ENCODE results near the gene FAR1.
"Not testable (repeated sequence)": the region's sequence is repeated elsewhere in the genome, so short reads cannot be mapped to it uniquely, and the experiment has no call there.

Gene FAR1

GRCh38 chr11:13668102-13668956 is at the start of gene FAR1:
TSS of gene FAR1 (plus strand) at chr11:13668668. CDS start at chr11:13694766, 26,098 bp downstream.
- peak; percentile 94 for DNase-seq (ENCODE audit: low read depth)

DNA sequence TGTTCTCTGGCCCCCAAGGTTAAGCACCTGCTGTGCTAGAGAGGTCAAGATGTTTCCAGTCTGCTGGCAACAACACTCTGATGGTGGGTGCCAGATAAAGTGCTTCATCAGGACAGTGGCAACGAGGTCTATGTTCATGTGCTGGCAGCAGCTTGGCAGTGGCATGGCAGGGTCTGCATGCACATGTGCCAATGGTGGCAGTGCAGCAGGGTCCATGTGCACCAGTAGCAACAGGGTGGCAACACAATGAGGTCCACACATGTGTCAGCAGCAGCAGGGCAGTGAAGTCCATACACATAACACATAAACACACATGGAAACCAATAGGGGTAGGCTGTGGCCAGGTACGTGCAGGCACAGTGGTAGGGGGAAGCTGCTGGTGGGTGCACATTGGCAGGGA is 48.4 kb upstream of the FAR1 start:
- DNase-seq (ENCODE audit: low read depth) = no peak

DNA sequence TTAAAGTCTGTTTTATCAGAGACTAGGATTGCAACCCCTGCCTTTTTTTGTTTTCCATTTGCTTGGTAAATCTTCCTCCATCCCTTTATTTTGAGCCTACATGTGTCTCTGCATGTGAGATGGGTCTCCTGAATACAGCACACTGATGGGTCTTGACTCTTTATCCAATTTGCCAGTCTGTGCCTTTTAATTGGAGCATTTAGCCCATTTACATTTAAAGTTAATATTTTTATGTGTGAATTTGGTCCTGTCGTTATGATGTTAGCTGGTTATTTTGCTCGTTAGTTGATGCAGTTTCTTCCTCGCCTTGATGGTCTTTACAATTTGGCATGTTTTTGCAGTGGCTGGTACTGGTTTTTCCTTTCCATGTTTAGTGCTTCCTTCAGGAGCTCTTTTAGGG is 41.6 kb upstream of the FAR1 start:
- DNase-seq (ENCODE audit: low read depth) = not testable (repeated sequence)

- DNase-seq (ENCODE audit: low read depth) = not testable (repeated sequence)
Observed at GRCh38 chr11:13628634-13629033, 39.8 kb upstream of the FAR1 start.

- DNase-seq (ENCODE audit: low read depth) = no peak
Observed at GRCh38 chr11:13629779-13630178, 38.7 kb upstream of the FAR1 start.

GRCh38 chr11:13635290-13635689 is 33.2 kb upstream of the FAR1 start:
- no peak for DNase-seq (ENCODE audit: low read depth)

DNA sequence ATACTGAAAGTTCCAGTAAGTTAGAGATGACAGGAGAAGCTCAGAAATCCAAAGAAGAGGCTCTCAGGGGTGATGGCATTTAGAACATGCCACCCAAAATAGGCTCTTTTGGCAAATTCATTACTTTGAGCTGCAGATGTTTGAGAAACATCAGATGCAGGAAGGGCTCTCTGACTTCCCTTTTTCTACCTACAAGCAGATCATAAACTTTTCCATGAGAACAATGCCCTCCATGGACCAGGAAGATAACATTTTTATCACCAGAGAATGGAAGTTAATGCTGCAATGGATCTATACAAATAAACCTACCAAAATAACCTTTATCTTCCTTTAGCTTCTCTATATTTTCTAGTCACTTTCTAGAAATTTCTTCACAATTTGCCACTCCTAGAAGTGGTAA is 32.7 kb upstream of the FAR1 start:
- no peak for DNase-seq (ENCODE audit: low read depth)

- no peak for DNase-seq (ENCODE audit: low read depth)
Observed at GRCh38 chr11:13637125-13638069, 31.1 kb upstream of the FAR1 start.

GRCh38 chr11:13638422-13638821 is 30.0 kb upstream of the FAR1 start:
- DNase-seq (ENCODE audit: low read depth) = no peak

- no peak for DNase-seq (ENCODE audit: low read depth)
Observed at GRCh38 chr11:13644997-13645687, 23.3 kb upstream of the FAR1 start.

DNA sequence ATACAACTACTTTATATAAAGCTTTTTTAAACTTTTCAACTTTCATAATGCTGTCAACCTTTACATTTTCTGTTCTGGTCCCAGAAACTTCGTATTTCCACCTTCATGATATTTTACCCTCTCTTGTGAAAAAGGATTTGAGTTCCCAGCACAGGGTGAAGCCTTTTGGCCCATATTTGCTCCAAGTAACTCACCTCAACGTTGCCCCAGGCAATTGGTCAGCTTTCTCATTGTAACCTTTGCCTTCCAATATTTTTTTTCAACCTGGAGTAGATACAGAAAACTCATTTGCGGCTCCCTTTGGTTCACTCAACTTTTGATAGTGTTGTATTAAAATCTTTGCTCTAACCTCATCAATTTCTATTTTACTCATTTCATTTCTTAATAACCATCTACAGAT is 21.1 kb upstream of the FAR1 start:
- DNase-seq (ENCODE audit: low read depth) = no peak

DNA sequence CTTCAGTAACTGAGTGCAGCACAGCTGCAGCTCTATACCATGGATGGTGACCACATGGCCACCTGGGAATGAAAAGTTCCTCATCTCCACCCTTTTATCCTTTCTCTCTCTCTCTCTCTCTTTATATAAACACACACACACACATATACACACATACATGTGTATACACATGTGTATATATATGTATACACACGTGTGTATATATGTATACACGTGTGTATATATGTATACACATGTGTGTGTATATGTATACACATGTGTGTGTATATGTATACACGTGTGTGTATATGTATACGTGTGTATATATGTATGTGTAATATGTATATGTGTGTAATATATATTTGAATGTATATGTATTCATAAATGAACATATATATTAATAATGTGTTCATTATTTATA is 18.8 kb upstream of the FAR1 start:
- no peak for DNase-seq (ENCODE audit: low read depth)

DNA sequence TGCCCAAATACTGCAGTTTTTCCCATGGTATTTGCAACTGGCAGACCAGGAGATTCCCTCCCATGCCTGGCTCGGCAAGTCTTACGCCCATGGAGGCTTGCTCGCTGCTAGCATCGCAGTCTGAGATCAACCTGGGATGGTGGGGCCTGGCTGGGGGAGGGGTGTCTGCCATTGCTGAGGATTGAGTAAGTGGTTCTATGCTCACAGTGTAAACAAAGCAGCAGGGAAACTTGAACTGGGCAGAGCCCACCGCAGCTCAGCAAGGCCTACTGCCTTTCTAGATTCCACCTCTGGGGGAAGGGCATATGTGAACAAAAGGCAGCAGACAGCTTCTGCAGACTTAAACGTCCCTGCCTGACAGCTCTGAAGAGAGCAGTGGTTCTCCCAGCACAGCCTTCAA is 17.0 kb upstream of the FAR1 start:
- not testable (repeated sequence) for DNase-seq (ENCODE audit: low read depth)

GRCh38 chr11:13661074-13661623 is 7.3 kb upstream of the FAR1 start:
- no peak for DNase-seq (ENCODE audit: low read depth)

GRCh38 chr11:13663631-13664071 is 4.8 kb upstream of the FAR1 start:
- no peak for DNase-seq (ENCODE audit: low read depth)

DNA sequence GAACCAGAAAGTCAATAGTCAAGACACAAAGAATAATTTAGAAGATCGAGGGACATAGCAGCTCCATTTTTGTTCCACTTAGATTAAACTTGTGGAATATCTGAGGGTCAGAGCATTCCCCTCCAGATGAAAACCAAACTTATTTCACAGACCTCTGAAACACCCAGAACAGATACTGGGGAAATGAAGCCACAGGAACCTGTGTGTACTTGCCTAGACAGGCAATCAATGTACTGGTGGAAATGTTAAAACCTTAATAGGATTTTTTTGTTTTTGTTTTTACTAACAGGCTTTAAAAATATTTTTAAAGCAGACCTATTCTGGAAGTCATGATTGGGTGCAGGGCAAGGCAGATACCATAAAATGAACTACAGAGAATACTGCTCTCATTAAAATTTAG is 4.1 kb upstream of the FAR1 start:
- DNase-seq (ENCODE audit: low read depth) = no peak

GRCh38 chr11:13666708-13667107 is 1.8 kb upstream of the FAR1 start:
- no peak for DNase-seq (ENCODE audit: low read depth)

GRCh38 chr11:13667245-13667644 is 1.2 kb upstream of the FAR1 start:
- DNase-seq (ENCODE audit: low read depth) = no peak

GRCh38 chr11:13667795-13668101 is 720 bp upstream of the FAR1 start:
- no peak for DNase-seq (ENCODE audit: low read depth)

DNA sequence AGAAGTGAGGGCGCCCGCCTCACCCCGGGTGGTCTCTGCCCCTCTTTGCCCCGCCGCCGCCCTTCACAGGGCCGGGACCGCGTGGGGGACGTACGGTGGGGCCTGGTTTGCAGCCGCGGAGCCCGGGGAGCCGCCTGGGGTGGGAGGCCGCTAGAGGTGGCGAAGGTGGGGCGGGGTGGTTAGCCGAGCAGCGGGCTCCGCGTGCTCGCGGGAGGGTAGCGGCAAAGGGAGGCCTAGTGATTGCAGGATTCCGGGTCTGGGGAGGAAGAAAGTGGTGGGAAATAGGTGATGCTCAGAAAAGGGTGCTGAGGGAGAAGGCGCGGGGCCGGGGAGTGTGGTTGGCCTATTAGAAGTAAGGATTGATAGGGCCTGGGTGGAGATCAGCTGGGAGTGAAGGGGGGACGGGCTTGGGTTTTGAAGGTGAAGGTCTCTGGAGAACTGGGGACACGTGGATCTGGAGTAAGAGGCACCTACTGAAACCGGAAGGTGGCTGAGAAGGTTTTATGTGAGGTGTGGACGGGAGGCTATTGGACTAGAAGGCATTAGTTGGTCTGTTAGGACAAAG is 571 bp downstream of the FAR1 start:
- DNase-seq (ENCODE audit: low read depth) = no peak

GRCh38 chr11:13669544-13670488 is 1.3 kb downstream of the FAR1 start:
- no peak for DNase-seq (ENCODE audit: low read depth)
